ENCODE results near the gene STK39. TPM values are rescaled to one million over a fixed set of nuclear protein-coding genes. Genes with fewer than 3 reads are reported as not detected.

The STK39 gene
- polyA plus RNA-seq, 2 of the 4 experiments (the other 2 are of a cell fraction) = 14.2 to 27.2 TPM

GRCh38 chr2:167965907-167966761 lies 281.3 kb downstream of the STK39 start:
- ChIA-PET POLR2A (no interaction called here), CTCF (interaction anchor here (0.6 to 1.0 kb wide), 2 partner anchors 9 to 738 kb away, joined by 3 to 4 read pairs; no protein-coding TSS in a partner anchor)
- H3K4me1 ChIP-seq = no peaks in the 10 kb centered on the region
- no peaks in the 10 kb centered on the region for H3K9me3 ChIP-seq
- H3K4me3 ChIP-seq = no peak overlapping the region
- H3K27ac ChIP-seq = no peak overlapping the region
- no peak for FAIRE-seq
- ATAC-seq = no peak
- 92% methylated on average over 5 of the region's 5 CpGs for WGBS (ENCODE audit: missing lambda C conversion rate)
- no peak overlapping the region for H3K4me2 ChIP-seq
- DNase-seq (ENCODE audit: low read depth in 1 of 2, low spot score in 1 of 2) = no peak
- TF ChIP-seq USF2 (IDR thresholded peaks at IDR 0.05) (no peak), TP53 (CRISPR knock-in tag; IDR thresholded peaks at IDR 0.05) (no peak), BHLHE40 (IDR thresholded peaks at IDR 0.05; ENCODE audit: low read depth, low read length) (no peak)

GRCh38 chr2:167964650-167965413 lies 282.6 kb downstream of the STK39 start:
- 87% methylated on average over 5 of the region's 5 CpGs for WGBS (ENCODE audit: missing lambda C conversion rate)
- H3K4me2 ChIP-seq = no peak overlapping the region
- no peak overlapping the region for H3K27ac ChIP-seq
- no peaks in the 10 kb centered on the region for H3K9me3 ChIP-seq
- ChIA-PET POLR2A (no interaction called here), CTCF (interaction anchor here (1.0 to 2.2 kb wide), 2 partner anchors 8 to 154 kb away, joined by 4 to 7 read pairs; no protein-coding TSS in a partner anchor)
- DNase-seq (ENCODE audit: low read depth in 1 of 2, low spot score in 1 of 2) (no peak), FAIRE-seq (no peak), ATAC-seq (0 out of 6 replicates have a peak, but pooled peaks of 1 of the 2 experiments have one; percentile 32)
- H3K4me3 ChIP-seq = no peak overlapping the region
- no peak for TF ChIP-seq FOSB (CRISPR knock-in tag; IDR thresholded peaks at IDR 0.05)
- TF ChIP-seq MYC (IDR thresholded peaks at IDR 0.05; ENCODE audit: borderline replicate concordance, low read length) = no peak
- TF ChIP-seq NPAS2 (CRISPR knock-in tag; IDR thresholded peaks at IDR 0.05; ENCODE audit: borderline replicate concordance) = no peak
- TF ChIP-seq USF2 (IDR thresholded peaks at IDR 0.05) = no peak
- TF ChIP-seq CTCF (IDR thresholded peaks at IDR 0.05) = peak; percentile 42
- no peak for TF ChIP-seq MAX (IDR thresholded peaks at IDR 0.05)
- TF ChIP-seq BHLHE40 (IDR thresholded peaks at IDR 0.05; ENCODE audit: low read depth, low read length) = no peak
- peak; percentile 33; the same call in 1 of the 3 replicates for TF ChIP-seq SMC3 (IDR thresholded peaks at IDR 0.05)
- no peak for TF ChIP-seq CBX2 (IDR thresholded peaks at IDR 0.05; ENCODE audit: borderline replicate concordance, low read depth)
- TF ChIP-seq RAD21 (conservative IDR thresholded peaks at IDR 0.05 in 1 of 2, IDR thresholded peaks at IDR 0.05 in 1 of 2) = peak; percentile 29 to 34; a peak in 3 of 5 replicates
- TF ChIP-seq SREBF2 (IDR thresholded peaks at IDR 0.05) = no peak
- no peak for TF ChIP-seq POLR2A (IDR thresholded peaks at IDR 0.05; ENCODE audit: low read length)
- TF ChIP-seq MAZ (IDR thresholded peaks at IDR 0.05; ENCODE audit: borderline replicate concordance, low read depth, low read length) = no peak
- TF ChIP-seq ZFP36 (IDR thresholded peaks at IDR 0.05; ENCODE audit: borderline replicate concordance, partially characterized antibody) = no peak
- TF ChIP-seq EP300 (IDR thresholded peaks at IDR 0.05) = no peak
- TF ChIP-seq HDAC2 (IDR thresholded peaks at IDR 0.05) = no peak
- no peak for TF ChIP-seq EHF (CRISPR knock-in tag; IDR thresholded peaks at IDR 0.05)
- TF ChIP-seq CBX8 (IDR thresholded peaks at IDR 0.05) = no peak
- H3K4me1 ChIP-seq = no peaks in the 10 kb centered on the region

Data from A549 (cell line).